A673 (cell line): ENCODE results near the gene SELENOI. TPM values are rescaled to one million over a fixed set of nuclear protein-coding genes. Genes with fewer than 3 reads are reported as not detected.

Experiments
- BruUV-seq: library from RNA; stranded (reverse); fragments of 400-500 nt; replicated peaks from 2 replicates; lab custom pipeline; 2021; lab: Mats Ljungman, UMichigan
- CTCF ChIA-PET: fragments of 300-600 bp; sonication (Branson Sonifier 250); formaldehyde crosslinking; loops from one replicate; lab custom pipeline; 2022; ENCODE audit warnings: antibody characterized with exemption; lab: Charles Lee
- POLR2A ChIA-PET: fragments of 300-600 bp; sonication (Branson Sonifier 250); formaldehyde crosslinking; loops from one replicate; lab custom pipeline; 2022; ENCODE audit warnings: antibody characterized with exemption; ENCODE audit not compliant: low non-redundant PET; lab: Charles Lee
- DNase-seq: peaks from one replicate; pipeline ENCODE4 v3.0.0-alpha.2; 2015; ENCODE audit warnings: low spot score
- H3K27ac ChIP-seq: fragments of 200-600 bp; sonication (generic); 2 replicates; pipeline ENCODE4 v1.5.1; 2016; ENCODE audit warnings: mixed run types, low read depth, mild to moderate bottlenecking, mixed read lengths, antibody characterized with exemption, low read length; ENCODE audit not compliant: poor library complexity, severe bottlenecking
- H3K27me3 ChIP-seq: fragments of 200-600 bp; sonication (generic); replicated peaks from 2 replicates; pipeline ENCODE4 v1.6.1; 2017; ENCODE audit warnings: mixed run types, low read depth, mild to moderate bottlenecking, mixed read lengths, antibody characterized with exemption, low read length; ENCODE audit not compliant: insufficient read depth, poor library complexity
- H3K36me3 ChIP-seq: fragments of 200-600 bp; sonication (generic); 2 replicates; pipeline ENCODE4 v1.6.1; 2016; ENCODE audit warnings: mixed run types, mild to moderate bottlenecking, mixed read lengths, antibody characterized with exemption, low read length; ENCODE audit not compliant: insufficient read depth, poor library complexity, severe bottlenecking
- H3K4me1 ChIP-seq: fragments of 200-600 bp; sonication (generic); 2 replicates; pipeline ENCODE4 v1.6.1; 2017; ENCODE audit warnings: mixed run types, mild to moderate bottlenecking, mixed read lengths, antibody characterized with exemption, low read length; ENCODE audit not compliant: insufficient read depth, poor library complexity, severe bottlenecking
- H3K4me3 ChIP-seq: fragments of 200-600 bp; sonication (generic); 2 replicates; pipeline ENCODE4 v1.5.1; 2016; ENCODE audit warnings: low read depth, mixed run types, mild to moderate bottlenecking, mixed read lengths, low read length; ENCODE audit not compliant: poor library complexity, severe bottlenecking
- H3K9me3 ChIP-seq: fragments of 200-600 bp; sonication (generic); 2 replicates; pipeline ENCODE4 v1.6.1; 2016; ENCODE audit warnings: mixed run types, low read depth, mild to moderate bottlenecking, mixed read lengths, antibody characterized with exemption, low read length; ENCODE audit not compliant: poor library complexity, severe bottlenecking
- CTCF ChIP-seq: fragments of 300-800, 200-600 bp; sonication (generic); conservative IDR thresholded peaks from 2 replicates; pipeline ENCODE4 v1.5.1; 2017; ENCODE audit warnings: low read depth, mild to moderate bottlenecking, antibody characterized with exemption, low read length, moderate library complexity, mixed read lengths
- EZH2 ChIP-seq: fragments of 200-600 bp; sonication (generic); IDR thresholded peaks from 2 replicates; pipeline ENCODE4 v1.6.1; 2017; ENCODE audit warnings: borderline replicate concordance, low read depth, mild to moderate bottlenecking, mixed read lengths, antibody characterized with exemption, low read length; ENCODE audit not compliant: poor library complexity, severe bottlenecking
- intact Hi-C: fragments of 100-400 bp; cut with micrococcal nuclease; formaldehyde crosslinking; loops from one replicate; pipeline ENCODE4 v1.10.0; 2022; ENCODE audit not compliant: unreplicated experiment
- total RNA-seq: library from RNA; stranded (reverse); gene quantifications from 2 replicates; pipeline ENCODE4 v1.2.3, GENCODE V29; 2021

SELENOI gene
- total RNA-seq, 1 experiment from 2014 or later: 62.7 TPM

- peaks cover 10% of the 10 kb centered on the region for H3K4me1 ChIP-seq
- intact Hi-C loops: no loop called here
- CTCF ChIA-PET: no interaction called here
- DNase-seq: no peak
- H3K9me3 ChIP-seq: no peaks in the 10 kb centered on the region
- TF ChIP-seq CTCF (no peak), EZH2 (no peak)
- H3K36me3 ChIP-seq: no peaks in the 10 kb centered on the region
- BruUV-seq: no TSS peak
- no peak overlapping the region for H3K4me3 ChIP-seq
- H3K27me3 ChIP-seq: no peaks in the 10 kb centered on the region
- POLR2A ChIA-PET: no interaction called here
- H3K27ac ChIP-seq: no peak overlapping the region
Measured at GRCh38 chr2:26399771-26400376, 53.9 kb downstream of the SELENOI start.

- Histone ChIP-seq H3K27ac (no peak overlapping the region), H3K27me3 (no peaks in the 10 kb centered on the region), H3K36me3 (no peaks in the 10 kb centered on the region), H3K4me1 (peaks cover 10% of the 10 kb centered on the region), H3K4me3 (no peak overlapping the region), H3K9me3 (no peaks in the 10 kb centered on the region)
- no TSS peak for BruUV-seq
- TF ChIP-seq EZH2: no peak
- TF ChIP-seq CTCF: no peak
- no peak for DNase-seq
- intact Hi-C loops: no loop called here
- ChIA-PET CTCF (no interaction called here), POLR2A (no interaction called here)
Measured at GRCh38 chr2:26400723-26401122, 54.8 kb downstream of the SELENOI start.

- H3K4me3 ChIP-seq: peak within 1 kb of the TSS; percentile 45
- H3K27me3 ChIP-seq: no peaks in the 10 kb centered on the region
- no peak within 1 kb of the TSS for H3K27ac ChIP-seq
- intact Hi-C loops: no loop called here
- peak; percentile 77 for DNase-seq
- TF ChIP-seq CTCF (no peak), EZH2 (no peak)
- H3K36me3 ChIP-seq: no peaks in the 10 kb centered on the region
- H3K4me1 ChIP-seq: peaks cover 10% of the 10 kb centered on the region
- H3K9me3 ChIP-seq: no peaks in the 10 kb centered on the region
- POLR2A ChIA-PET: no interaction called here
- CTCF ChIA-PET: no interaction called here
- BruUV-seq: no TSS peak
Measured at GRCh38 chr2:26401739-26402541, 56.0 kb downstream of the SELENOI start, which contains the start of gene DRC1. Gene DRC1, plus strand, starts transcription at chr2:26401920. Its CDS starts 70 bp downstream, at chr2:26401990.
